Measurements from ENCODE around the gene ALDH3B1.

Gene ALDH3B1

DNA sequence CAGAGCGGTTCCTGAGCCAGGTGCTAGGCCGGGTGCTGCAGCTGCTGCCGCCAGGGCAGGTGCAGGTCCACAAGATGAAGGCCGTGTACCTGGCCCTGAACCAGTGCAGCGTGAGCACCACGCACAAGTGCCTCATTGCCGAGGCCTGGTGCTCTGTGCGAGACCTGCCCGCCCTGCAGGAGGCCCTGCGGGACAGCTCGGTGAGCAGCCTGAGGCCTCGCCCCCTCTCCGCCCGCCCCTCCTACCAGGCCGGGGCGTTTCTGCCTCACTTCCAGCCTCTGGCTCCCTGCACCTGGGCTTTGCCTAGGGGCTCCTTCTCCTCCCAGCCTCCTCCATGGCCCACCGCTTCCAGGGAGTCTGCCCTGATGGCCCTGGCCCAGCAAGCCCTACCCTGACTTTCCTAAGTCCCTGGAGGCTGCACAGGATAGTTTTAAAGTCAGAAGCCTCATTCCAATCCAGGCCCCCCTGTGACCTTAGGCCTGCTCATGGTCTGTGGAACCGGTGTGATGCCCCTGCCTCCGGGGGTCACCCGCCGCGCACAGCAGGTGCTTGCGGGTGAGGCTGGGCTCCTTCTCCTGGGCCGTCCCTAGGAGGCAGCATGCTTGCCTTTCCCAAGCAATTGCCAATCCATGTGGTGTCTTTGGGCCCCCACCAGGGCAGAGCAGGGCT lies 34.2 kb downstream of the ALDH3B1 start:
- no peak overlapping the region for H3K27ac ChIP-seq
- TF ChIP-seq CTCF (conservative IDR thresholded peaks at IDR 0.05) (no peak), ZFX (IDR thresholded peaks at IDR 0.05) (no peak)

- no peak overlapping the region for H3K27ac ChIP-seq
- TF ChIP-seq CTCF (conservative IDR thresholded peaks at IDR 0.05) (no peak), ZFX (IDR thresholded peaks at IDR 0.05) (no peak)
Measured at GRCh38 chr11:68044898-68045351, 34.8 kb downstream of the ALDH3B1 start.

GRCh38 chr11:68047437-68048290 lies 37.5 kb downstream of the ALDH3B1 start:
- H3K27ac ChIP-seq, result no peak overlapping the region
- TF ChIP-seq CTCF (conservative IDR thresholded peaks at IDR 0.05) (no peak), ZFX (IDR thresholded peaks at IDR 0.05) (no peak)

DNA sequence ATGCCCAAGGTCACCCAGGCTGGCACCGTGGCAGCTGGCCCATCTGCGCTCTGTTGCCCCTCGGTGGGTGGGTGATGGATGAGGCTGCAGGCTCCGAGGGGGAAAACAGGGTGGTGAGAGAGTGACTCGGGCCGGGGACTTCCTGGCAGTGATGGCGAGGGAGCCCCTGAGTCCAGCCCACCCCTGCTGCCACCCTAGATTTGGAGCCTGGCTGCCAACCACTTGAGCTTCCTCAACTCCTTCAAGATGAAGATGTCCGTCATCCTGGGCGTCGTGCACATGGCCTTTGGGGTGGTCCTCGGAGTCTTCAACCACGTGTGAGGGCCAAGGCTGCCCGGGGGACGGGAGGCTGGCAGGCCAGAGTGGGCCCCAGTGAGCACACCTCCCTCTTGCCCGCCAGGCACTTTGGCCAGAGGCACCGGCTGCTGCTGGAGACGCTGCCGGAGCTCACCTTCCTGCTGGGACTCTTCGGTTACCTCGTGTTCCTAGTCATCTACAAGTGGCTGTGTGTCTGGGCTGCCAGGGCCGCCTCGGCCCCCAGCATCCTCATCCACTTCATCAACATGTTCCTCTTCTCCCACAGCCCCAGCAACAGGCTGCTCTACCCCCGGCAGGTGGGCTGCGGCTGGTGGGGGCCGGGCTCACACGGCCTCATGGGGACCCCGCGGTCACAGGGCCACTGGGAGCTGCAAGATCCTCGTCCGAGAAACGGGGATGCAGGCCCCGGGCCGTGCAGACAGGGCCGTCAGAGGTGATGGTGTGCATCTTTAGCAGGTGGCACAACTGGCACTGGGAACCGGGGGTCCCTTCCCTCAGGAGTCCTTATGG lies 38.8 kb downstream of the ALDH3B1 start:
- TF ChIP-seq CTCF (conservative IDR thresholded peaks at IDR 0.05) (no peak), ZFX (IDR thresholded peaks at IDR 0.05) (no peak)
- H3K27ac ChIP-seq, result no peak overlapping the region

DNA sequence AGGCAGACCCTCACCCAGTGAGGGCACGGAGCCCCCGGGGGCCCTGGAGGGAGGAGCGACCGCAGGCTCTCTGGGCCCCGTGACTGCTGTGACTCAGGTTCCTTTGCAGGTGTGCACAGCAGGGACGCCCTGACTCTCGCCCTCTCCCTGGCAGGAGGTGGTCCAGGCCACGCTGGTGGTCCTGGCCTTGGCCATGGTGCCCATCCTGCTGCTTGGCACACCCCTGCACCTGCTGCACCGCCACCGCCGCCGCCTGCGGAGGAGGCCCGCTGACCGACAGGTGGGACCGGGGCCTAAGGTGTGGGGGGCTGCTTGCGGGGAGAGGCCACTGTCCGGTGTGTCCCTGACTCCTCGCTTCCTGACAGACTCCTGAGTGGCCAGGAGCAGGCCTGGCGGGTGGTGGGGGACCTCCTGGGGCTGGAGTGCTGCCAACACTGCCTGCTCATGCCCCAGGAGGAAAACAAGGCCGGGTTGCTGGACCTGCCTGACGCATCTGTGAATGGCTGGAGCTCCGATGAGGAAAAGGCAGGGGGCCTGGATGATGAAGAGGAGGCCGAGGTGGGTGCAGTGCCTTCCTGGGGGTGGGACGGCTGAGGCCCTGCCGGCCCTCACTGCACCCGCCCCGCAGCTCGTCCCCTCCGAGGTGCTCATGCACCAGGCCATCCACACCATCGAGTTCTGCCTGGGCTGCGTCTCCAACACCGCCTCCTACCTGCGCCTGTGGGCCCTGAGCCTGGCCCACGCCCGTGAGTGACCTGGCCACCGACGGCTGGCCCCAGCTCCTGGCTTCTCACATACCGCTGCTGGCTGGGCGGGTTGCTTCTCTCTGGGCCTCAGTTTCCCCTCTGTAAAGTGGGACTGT lies 39.6 kb downstream of the ALDH3B1 start:
- no peak for TF ChIP-seq CTCF (conservative IDR thresholded peaks at IDR 0.05)
- no peak for TF ChIP-seq ZFX (IDR thresholded peaks at IDR 0.05)
- no peak overlapping the region for H3K27ac ChIP-seq

- TF ChIP-seq CTCF (conservative IDR thresholded peaks at IDR 0.05) (no peak), ZFX (IDR thresholded peaks at IDR 0.05) (no peak)
Measured at GRCh38 chr11:68050371-68050841, 40.3 kb downstream of the ALDH3B1 start.

More at GRCh38 chr11:68050371-68050841, 40.3 kb downstream of the ALDH3B1 start:
- H3K27ac ChIP-seq, result no peak overlapping the region
